ENCODE results near the gene ANKRD55.

ANKRD55 gene

GRCh38 chr5:56078278-56079156 lies 154.6 kb downstream of the ANKRD55 start:
- DNase-seq (ENCODE audit: low read depth in 2 of 2), result no peak

- no peak for DNase-seq (ENCODE audit: low read depth in 2 of 2)
Observed at GRCh38 chr5:56077796-56078233, 155.3 kb downstream of the ANKRD55 start.

DNA sequence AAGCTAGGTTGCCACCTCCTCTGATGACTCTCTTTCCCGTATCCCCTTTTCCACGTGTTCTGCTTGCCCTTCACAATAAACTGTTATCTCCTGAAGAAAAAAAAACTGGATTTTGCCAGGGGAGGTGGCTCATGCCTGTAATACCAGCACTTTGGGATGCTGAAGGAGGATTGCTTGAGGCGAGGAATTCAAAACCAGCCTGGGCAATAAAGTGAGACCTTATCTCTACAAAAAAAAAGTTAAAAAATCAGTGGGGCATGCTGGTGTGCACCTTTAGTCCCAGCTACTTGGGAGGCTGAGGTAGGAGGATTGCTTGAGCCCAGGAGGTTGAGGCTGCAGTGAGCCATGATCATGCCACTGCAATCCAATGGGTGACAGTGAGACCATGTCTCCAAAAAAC lies 156.6 kb downstream of the ANKRD55 start:
- DNase-seq (ENCODE audit: low read depth in 2 of 2), result no peak

DNA sequence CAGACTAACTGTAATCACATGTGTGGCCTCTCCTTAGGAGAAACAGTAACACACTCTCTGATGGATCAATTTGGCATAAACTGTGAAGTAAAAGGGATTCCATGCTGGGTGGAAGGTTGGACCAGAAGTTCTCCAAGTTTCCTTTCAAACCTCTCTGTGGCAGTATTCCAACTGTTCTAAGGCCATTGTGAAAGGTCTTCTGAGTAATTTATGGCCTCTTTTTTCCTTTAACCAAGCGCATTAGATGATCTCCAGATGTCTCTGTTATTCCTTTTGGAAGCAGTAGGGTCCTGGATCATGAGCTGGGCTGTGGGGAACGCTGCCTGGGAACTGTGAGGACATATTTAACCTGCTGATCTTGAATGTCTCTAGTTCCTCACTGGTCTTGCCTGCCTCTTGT lies 157.8 kb downstream of the ANKRD55 start:
- no peak for DNase-seq (ENCODE audit: low read depth in 2 of 2)

- no peak for DNase-seq (ENCODE audit: low read depth in 2 of 2)
Observed at GRCh38 chr5:56072863-56073766, 160.0 kb downstream of the ANKRD55 start.

GRCh38 chr5:56071470-56071869 lies 161.7 kb downstream of the ANKRD55 start:
- DNase-seq (ENCODE audit: low read depth in 2 of 2), result no peak

GRCh38 chr5:56070851-56071465 lies 162.2 kb downstream of the ANKRD55 start:
- no peak for DNase-seq (ENCODE audit: low read depth in 2 of 2)

DNA sequence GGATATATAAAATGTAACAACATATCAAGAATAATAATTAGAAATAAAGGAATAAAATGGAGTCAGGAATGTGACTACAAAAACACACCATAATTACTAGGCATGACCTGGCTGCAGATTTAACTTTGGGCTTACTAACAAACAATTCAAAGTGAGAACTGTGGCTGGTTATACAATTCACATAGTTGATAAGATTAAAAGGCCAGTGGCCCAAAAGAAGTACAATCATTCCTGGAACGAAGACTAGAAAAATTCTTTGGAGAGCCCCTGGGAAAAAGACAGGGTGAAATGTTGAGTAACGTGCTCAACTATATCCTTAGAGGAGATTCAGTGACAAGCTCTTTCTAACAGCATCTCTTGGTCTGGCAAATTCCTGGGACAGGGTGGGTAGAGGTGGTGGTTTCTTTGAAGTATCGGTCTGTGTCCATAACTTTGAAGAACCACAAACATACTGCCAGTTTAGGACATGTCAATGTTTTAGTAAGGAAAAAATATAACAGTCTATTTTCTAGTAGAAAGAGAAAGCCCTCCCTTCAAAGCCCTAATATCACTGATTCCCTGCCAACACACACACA lies 163.4 kb downstream of the ANKRD55 start:
- DNase-seq (ENCODE audit: low read depth in 2 of 2), result no peak

DNA sequence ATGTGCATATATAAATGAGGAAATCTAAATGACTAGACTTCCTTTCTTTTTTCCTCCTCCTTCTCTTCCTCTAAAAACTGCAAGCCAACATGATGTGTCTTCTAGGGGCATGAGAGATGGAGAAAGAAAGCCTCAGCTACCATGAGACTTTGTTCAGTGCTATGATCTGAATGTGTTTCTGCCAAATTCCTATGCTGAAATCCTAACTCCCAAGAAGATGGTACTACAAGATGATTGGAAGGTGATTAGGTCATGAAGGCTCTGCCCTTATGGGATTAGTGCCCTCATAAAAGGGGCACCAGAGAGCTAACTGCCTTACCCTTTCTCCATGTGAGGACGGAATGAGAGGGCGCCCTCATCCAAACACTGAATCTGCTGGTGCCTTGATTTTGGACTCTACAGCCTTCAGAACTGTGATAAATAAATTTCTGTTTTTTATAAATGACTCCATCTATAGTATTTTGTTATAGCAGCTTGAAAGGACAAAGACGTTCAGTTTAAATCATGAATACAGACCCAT lies 166.1 kb downstream of the ANKRD55 start:
- DNase-seq (ENCODE audit: low read depth in 2 of 2), result no peak

DNA sequence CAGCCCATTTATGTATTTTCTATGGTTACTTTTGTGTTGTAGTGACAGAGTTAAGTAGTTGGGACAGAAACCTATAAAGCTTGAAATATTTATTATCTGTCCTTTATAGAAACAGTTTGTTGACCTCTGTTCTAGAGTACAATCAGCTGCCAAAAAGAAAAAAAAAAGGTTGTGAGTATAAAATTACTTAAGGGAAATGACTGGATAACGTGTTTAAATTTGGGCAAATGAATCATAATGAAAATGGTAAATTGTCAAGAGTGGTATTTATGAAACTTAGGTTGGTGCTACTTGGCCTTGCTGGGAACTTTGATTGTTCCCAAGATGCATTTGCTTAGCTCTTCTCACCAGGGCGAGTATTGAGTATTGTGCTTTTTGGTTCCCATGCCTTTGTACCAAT lies 168.1 kb downstream of the ANKRD55 start:
- DNase-seq (ENCODE audit: low read depth in 2 of 2), result no peak

GRCh38 chr5:56060276-56061110 lies 172.6 kb downstream of the ANKRD55 start:
- DNase-seq (ENCODE audit: low read depth in 2 of 2), result no peak

DNA sequence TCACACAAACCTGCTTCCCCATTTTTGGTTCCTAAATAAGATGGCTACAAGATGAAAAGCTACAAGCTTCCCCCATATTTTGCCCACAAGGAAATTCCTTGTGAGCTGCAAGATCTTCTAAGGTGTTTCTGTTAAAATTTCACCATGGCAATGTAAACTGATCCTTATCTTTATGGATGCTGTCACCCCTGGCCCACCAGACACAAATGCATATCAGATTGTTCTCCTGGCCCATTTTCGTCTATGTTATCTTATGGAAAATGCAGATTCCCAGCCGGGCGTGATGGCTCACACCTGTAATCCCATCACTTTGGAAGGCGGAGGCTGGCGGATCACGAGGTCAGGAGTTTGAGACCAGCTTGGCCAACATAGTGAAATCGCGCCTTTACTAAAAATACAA lies 173.3 kb downstream of the ANKRD55 start:
- DNase-seq (ENCODE audit: low read depth in 2 of 2), result no peak

DNA sequence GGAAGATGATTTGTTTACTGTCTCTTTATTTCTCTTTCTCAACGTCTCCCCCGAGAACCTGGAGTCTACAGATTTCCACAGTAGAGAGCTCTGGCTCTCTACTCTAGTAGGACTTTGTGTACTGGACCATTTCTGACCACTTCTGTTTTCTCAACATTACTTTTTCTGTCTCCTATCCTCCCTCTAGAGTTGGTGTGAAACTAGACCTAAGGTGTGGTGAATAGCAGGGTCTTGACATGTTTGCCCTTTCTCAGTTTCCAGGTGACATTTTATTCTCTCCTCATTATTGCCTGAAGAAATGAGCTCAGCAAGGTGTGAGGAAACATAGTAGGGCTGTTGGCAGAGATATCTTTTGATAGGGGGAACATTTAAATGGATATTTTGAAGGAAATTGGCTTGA lies 176.3 kb downstream of the ANKRD55 start:
- no peak for DNase-seq (ENCODE audit: low read depth in 2 of 2)

DNA sequence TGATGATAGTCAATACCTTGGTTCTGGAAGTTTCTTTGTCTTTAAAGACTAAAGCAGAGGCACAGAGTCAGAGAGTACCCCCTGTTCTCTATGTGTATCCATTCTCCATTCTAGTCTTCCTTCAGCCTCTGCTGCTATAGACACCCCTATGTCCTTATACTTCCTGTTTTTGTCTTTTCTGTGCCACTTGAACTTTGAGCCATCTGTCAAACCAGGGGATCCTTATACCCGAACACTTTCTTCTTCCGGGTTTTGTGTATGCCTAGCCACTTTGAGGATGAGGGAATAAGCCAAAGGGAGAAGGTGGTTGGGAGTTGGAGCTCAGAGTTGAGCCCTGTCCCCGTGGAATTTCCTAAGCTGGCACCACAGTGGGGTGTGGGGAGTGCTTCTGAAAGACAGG lies 177.3 kb downstream of the ANKRD55 start:
- DNase-seq (ENCODE audit: low read depth in 2 of 2), result no peak

DNA sequence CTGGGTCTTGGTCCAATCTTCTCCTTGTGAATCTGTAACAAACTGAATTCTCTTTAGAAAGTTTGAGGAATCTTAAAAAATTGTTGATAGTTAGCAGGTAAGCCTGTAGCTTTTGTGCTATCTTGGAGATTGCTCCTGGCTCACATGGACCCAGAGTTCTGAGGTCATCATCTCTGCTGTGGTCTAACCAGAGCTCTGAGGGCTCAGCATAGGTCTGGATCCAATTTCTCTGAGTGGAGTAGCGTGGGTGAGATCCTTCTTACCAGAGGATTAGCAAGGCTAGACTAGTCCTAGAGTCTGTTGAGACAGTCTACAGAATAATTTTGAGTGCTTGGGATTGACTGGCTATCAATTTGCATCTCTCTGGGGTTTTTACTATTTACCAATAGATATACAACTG lies 177.8 kb downstream of the ANKRD55 start:
- no peak for DNase-seq (ENCODE audit: low read depth in 2 of 2)

DNA sequence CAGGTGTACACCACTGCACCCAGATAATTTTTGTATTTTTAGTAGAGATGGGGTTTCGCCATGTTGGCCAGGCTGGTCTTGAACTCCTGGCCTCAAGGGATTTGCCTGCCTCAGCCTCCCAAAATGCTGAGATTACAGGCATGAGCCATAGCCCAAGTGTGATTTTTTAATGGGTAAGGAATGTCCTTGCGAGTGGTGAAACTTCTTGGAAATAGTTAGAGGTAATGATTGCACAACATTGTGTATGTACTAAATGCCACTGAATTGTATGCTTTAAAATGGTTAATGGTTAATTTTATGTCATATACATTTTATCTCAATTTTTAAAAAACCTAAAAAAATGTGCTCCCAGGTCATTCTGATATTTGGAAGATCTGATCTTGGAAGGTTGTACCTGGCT lies 178.5 kb downstream of the ANKRD55 start:
- no peak for DNase-seq (ENCODE audit: low read depth in 2 of 2)

- no peak for DNase-seq (ENCODE audit: low read depth in 2 of 2)
Observed at GRCh38 chr5:56053363-56053762, 179.8 kb downstream of the ANKRD55 start.

GRCh38 chr5:56052735-56053134 lies 180.4 kb downstream of the ANKRD55 start:
- no peak for DNase-seq (ENCODE audit: low read depth in 2 of 2)

DNA sequence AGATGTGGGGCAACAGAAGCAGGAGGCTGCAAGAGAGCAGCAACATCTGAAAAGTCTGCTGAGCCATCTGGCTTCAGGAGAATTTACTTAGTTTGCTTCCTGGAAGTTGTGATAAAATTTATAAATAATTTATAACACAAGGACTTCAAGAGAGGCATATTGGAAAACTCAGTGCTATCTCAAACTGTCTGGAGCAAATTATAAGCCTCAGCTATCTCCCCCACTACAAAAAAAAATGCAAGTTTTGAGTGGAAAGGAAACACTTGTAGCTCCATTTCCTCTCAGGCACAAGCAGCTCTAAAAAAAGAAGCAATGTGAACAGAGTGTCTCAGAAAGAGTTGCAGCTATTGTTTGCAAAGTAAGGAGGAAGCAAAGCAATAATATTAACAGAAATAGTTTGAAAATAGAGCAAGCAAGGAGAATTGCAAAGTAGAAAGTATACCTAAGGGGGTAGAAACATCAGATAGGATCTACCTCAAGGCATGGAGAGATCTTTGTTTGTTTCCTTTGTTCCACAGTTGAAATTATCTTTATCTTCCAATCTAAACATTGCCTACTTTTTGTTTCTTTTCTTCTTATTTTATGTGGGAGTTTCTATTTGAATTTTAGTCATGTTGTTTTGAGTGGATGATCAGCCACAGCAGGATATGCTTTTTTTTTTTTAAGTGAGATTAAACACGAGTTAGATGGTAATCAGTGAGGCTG lies 182.4 kb downstream of the ANKRD55 start:
- DNase-seq (ENCODE audit: low read depth in 2 of 2), result no peak
